ENCODE data around the gene PHLPP1.
A peak's percentile ranks its signal among the peaks of the same experiment; 100 is the strongest.

The PHLPP1 gene

GRCh38 chr18:62717169-62717924 is 2.0 kb downstream of the PHLPP1 start:
- Histone ChIP-seq H3K27me3 (ENCODE audit: insufficient read depth, low read length, poor library complexity, severe bottlenecking) (no peaks in the 10 kb centered on the region), H4K20me1 (ENCODE audit: insufficient read depth, low read length, poor library complexity, severe bottlenecking) (peaks cover 54% of the 10 kb centered on the region), H3K9ac (ENCODE audit: low read depth, low read length, poor library complexity, severe bottlenecking) (peak overlapping the region; percentile 75), H2AFZ (ENCODE audit: low read length) (0 out of 2 replicates have a peak overlapping the region, but pooled peaks have one; percentile 2), H3K4me3 (ENCODE audit: low read length, poor library complexity, severe bottlenecking) (peak overlapping the region; percentile 77), H3K4me2 (ENCODE audit: low read depth, low read length, poor library complexity, severe bottlenecking) (peak overlapping the region; percentile 90), H3K79me2 (ENCODE audit: insufficient read depth, low read length) (peaks cover 64% of the 10 kb centered on the region), H3K9me2 (replicated peaks; ENCODE audit: low read depth, low read length) (no peaks in the 10 kb centered on the region), H3K9me3 (ENCODE audit: insufficient read depth, low read depth, low read length) (no peaks in the 10 kb centered on the region), H3K36me3 (ENCODE audit: insufficient read depth, low read length) (no peaks in the 10 kb centered on the region), H3K4me1 (ENCODE audit: insufficient read depth, low read length, poor library complexity, severe bottlenecking) (peaks cover 48% of the 10 kb centered on the region), H3F3A (ENCODE audit: low read depth) (no peaks in the 10 kb centered on the region)
- TF ChIP-seq EZH2phosphoT487 (IDR thresholded peaks at IDR 0.05; ENCODE audit: borderline replicate concordance) (no peak), CTCF (conservative IDR thresholded peaks at IDR 0.05; ENCODE audit: low read length) (no peak)

GRCh38 chr18:62717925-62718800 is 2.8 kb downstream of the PHLPP1 start:
- no peak for TF ChIP-seq EZH2phosphoT487 (IDR thresholded peaks at IDR 0.05; ENCODE audit: borderline replicate concordance)
- no peak for TF ChIP-seq CTCF (conservative IDR thresholded peaks at IDR 0.05; ENCODE audit: low read length)
- H4K20me1 ChIP-seq (ENCODE audit: insufficient read depth, low read length, poor library complexity, severe bottlenecking): peaks cover 62% of the 10 kb centered on the region
- H3K36me3 ChIP-seq (ENCODE audit: insufficient read depth, low read length): no peaks in the 10 kb centered on the region

GRCh38 chr18:62720048-62720447 is 4.7 kb downstream of the PHLPP1 start:
- Histone ChIP-seq H3K9me3 (ENCODE audit: insufficient read depth, low read depth, low read length) (no peaks in the 10 kb centered on the region), H3K4me1 (ENCODE audit: insufficient read depth, low read length, poor library complexity, severe bottlenecking) (peaks cover 66% of the 10 kb centered on the region), H4K20me1 (ENCODE audit: insufficient read depth, low read length, poor library complexity, severe bottlenecking) (peaks cover 78% of the 10 kb centered on the region), H2AFZ (ENCODE audit: low read length) (no peak overlapping the region), H3F3A (ENCODE audit: low read depth) (no peaks in the 10 kb centered on the region), H3K36me3 (ENCODE audit: insufficient read depth, low read length) (no peaks in the 10 kb centered on the region), H3K9ac (ENCODE audit: low read depth, low read length, poor library complexity, severe bottlenecking) (peak overlapping the region; percentile 75), H3K9me2 (replicated peaks; ENCODE audit: low read depth, low read length) (no peaks in the 10 kb centered on the region), H3K4me2 (ENCODE audit: low read depth, low read length, poor library complexity, severe bottlenecking) (peak overlapping the region; percentile 90), H3K4me3 (ENCODE audit: low read length, poor library complexity, severe bottlenecking) (peak overlapping the region; percentile 77), H3K79me2 (ENCODE audit: insufficient read depth, low read length) (peaks cover 91% of the 10 kb centered on the region), H3K27me3 (ENCODE audit: insufficient read depth, low read length, poor library complexity, severe bottlenecking) (no peaks in the 10 kb centered on the region)
- TF ChIP-seq EZH2phosphoT487 (IDR thresholded peaks at IDR 0.05; ENCODE audit: borderline replicate concordance): no peak
- no peak for TF ChIP-seq CTCF (conservative IDR thresholded peaks at IDR 0.05; ENCODE audit: low read length)

More at GRCh38 chr18:62717925-62718800, 2.8 kb downstream of the PHLPP1 start:
- Histone ChIP-seq H3F3A (ENCODE audit: low read depth) (no peaks in the 10 kb centered on the region), H3K9ac (ENCODE audit: low read depth, low read length, poor library complexity, severe bottlenecking) (peak overlapping the region; percentile 75), H3K9me2 (replicated peaks; ENCODE audit: low read depth, low read length) (no peaks in the 10 kb centered on the region), H3K79me2 (ENCODE audit: insufficient read depth, low read length) (peaks cover 72% of the 10 kb centered on the region), H3K9me3 (ENCODE audit: insufficient read depth, low read depth, low read length) (no peaks in the 10 kb centered on the region), H3K4me1 (ENCODE audit: insufficient read depth, low read length, poor library complexity, severe bottlenecking) (peaks cover 56% of the 10 kb centered on the region), H2AFZ (ENCODE audit: low read length) (no peak overlapping the region), H3K27me3 (ENCODE audit: insufficient read depth, low read length, poor library complexity, severe bottlenecking) (no peaks in the 10 kb centered on the region), H3K4me3 (ENCODE audit: low read length, poor library complexity, severe bottlenecking) (peak overlapping the region; percentile 77), H3K4me2 (ENCODE audit: low read depth, low read length, poor library complexity, severe bottlenecking) (peak overlapping the region; percentile 90)
